Measurements from ENCODE around the gene ARPC1A.

GRCh38 chr7:99404977-99405320 is 79.3 kb downstream of the ARPC1A start:
- no peak for TF ChIP-seq CTCF (IDR thresholded peaks at IDR 0.05 in 4 of 5, conservative IDR thresholded peaks at IDR 0.05 in 1 of 5)
- TF ChIP-seq POLR2A (IDR thresholded peaks at IDR 0.05) = no peak

Measured in gastrocnemius medialis (tissue), 4 donors.